ENCODE data around the gene CACNA1E.

The CACNA1E gene

DNA sequence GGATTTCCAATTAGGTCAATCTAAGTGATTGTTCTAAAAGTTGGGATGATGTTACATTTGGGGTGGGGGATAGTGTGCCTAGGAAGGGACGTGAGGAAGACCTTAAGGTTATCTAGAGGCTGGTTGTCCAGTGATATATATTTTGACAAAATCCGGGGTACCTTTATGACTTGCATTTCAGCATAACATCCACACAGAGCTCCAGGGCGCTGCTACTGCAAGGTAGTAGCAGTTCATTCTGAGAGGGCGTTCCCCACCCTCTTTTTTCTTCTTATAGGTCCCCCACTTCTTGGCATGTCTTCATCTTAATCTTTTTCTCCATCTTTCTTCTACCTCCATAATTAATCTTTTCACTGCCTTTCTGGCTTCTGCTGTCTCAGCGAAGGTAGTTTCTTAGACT is 161.9 kb downstream of the CACNA1E start:
- H3K4me3 ChIP-seq (ENCODE audit: low read depth, low read length), result no peak overlapping the region
- TF ChIP-seq, protein P1, sequence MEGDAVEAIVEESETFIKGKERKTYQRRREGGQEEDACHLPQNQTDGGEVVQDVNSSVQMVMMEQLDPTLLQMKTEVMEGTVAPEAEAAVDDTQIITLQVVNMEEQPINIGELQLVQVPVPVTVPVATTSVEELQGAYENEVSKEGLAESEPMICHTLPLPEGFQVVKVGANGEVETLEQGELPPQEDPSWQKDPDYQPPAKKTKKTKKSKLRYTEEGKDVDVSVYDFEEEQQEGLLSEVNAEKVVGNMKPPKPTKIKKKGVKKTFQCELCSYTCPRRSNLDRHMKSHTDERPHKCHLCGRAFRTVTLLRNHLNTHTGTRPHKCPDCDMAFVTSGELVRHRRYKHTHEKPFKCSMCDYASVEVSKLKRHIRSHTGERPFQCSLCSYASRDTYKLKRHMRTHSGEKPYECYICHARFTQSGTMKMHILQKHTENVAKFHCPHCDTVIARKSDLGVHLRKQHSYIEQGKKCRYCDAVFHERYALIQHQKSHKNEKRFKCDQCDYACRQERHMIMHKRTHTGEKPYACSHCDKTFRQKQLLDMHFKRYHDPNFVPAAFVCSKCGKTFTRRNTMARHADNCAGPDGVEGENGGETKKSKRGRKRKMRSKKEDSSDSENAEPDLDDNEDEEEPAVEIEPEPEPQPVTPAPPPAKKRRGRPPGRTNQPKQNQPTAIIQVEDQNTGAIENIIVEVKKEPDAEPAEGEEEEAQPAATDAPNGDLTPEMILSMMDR (IDR thresholded peaks at IDR 0.05; ENCODE audit: low read depth, low read length), result no peak

DNA sequence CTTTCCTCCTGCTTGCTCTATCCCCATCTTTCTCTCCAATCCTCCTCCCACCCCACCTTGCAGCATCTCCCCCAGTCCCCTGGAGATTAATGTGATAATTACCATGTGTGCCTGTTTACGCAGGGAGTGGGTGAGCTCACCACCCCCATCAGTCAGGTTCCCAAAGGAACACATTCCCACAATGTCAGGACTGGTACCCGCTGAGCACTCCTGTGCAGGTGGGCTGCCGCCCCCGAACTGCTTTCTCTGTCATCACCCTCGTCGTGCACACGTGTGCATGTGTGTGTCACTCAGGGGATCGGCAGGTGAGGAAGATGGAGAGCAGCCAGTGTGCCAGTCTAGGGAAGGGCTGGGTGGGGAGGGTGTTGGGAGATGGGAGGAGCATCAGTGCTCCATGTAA is 163.4 kb downstream of the CACNA1E start:
- TF ChIP-seq, protein P1 (IDR thresholded peaks at IDR 0.05; ENCODE audit: low read depth, low read length), result no peak
- no peak overlapping the region for H3K4me3 ChIP-seq (ENCODE audit: low read depth, low read length)

DNA sequence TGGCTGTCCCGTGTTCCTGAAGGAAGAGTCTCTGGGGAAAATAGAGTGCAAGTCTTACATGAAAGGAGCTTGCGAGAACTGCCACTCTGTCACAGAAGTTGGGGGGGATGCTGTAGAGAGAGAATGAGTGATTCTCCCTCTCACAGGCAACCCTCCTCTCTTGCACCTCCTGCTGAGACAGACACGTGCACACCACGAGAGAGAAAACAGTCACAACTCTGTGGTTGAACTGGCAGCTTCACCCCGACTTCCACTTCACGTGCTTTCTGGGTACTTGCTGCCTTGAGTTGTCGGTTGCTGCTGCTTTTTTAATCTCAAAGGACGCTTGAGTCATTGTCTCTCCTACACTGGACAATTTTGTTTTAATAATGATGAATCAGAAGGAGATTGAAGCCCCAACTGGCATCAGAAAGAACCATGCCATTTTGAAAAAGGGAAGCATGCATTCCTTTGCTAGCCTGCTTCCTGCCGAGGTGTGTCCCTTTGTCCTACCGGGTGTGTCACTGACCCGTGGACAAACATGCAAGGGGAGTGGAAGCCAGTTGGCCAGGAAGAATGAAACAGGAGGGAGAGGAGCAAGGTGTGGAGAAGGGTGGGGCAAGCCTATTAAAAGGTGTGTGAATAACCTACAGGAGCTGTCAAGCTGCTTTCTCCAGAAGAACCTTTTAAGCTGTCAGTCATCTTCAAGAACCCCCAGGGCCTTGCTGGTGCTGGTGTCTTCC is 164.2 kb downstream of the CACNA1E start:
- H3K4me3 ChIP-seq (ENCODE audit: low read depth, low read length), result no peak overlapping the region
- TF ChIP-seq, protein P1 (IDR thresholded peaks at IDR 0.05; ENCODE audit: low read depth, low read length), result no peak

DNA sequence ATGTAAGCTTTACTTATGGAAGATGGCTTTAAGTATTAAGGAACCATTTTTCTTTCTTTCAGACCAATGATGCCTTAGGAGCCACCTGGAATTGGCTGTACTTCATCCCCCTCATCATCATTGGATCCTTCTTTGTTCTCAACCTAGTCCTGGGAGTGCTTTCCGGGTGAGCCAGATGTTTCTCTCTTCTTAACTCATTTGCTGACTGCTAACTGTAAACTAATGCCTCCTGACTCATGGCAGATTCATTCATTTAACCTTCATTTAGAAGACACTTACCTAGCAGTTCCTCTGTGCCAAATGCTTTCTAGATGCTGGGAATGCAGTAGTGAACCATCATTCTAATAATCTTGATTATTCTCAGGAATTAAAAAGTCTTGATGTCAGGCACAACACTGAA is 168.0 kb downstream of the CACNA1E start:
- TF ChIP-seq, protein P1 (IDR thresholded peaks at IDR 0.05; ENCODE audit: low read depth, low read length), result no peak
- H3K4me3 ChIP-seq (ENCODE audit: low read depth, low read length), result no peak overlapping the region

DNA sequence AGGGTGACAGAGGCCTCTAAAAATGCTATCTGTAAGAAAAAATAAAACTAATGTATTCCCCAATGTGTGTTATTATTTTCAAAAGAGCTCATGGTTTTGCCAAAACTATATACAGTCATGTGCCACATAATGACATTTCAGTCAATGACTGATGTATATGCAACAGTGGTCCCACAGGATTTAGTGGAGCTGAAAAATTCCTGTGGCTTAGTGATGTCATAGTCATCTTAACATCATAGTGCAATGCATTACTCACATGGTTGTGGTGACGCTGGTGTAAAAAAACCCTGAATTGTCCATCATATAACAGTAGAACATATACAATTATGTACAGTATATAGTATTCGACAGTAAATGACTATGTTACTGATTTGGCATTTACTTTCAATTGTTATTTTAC is 172.4 kb downstream of the CACNA1E start:
- H3K4me3 ChIP-seq (ENCODE audit: low read depth, low read length), result no peak overlapping the region
- TF ChIP-seq, protein P1 (IDR thresholded peaks at IDR 0.05; ENCODE audit: low read depth, low read length), result no peak

DNA sequence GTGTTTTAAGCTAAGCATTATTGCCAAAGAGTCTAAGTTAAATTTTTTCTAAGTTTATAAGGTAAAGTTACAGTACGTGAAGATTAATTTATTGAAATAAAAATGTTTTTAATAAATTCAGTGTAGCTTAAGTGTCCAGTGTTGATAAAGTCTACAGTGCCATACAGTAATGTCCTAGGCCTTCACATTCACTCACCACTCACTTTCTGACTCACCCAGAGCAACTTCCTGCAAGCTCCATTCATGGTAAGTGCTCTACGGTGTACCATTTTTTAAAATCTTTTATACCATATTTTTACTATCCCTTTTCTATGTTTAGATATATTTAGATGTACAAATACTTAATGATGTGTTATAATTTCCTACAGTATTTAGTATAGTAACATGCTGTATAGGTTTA is 173.2 kb downstream of the CACNA1E start:
- TF ChIP-seq, protein P1 (IDR thresholded peaks at IDR 0.05; ENCODE audit: low read depth, low read length), result no peak
- no peak overlapping the region for H3K4me3 ChIP-seq (ENCODE audit: low read depth, low read length)

DNA sequence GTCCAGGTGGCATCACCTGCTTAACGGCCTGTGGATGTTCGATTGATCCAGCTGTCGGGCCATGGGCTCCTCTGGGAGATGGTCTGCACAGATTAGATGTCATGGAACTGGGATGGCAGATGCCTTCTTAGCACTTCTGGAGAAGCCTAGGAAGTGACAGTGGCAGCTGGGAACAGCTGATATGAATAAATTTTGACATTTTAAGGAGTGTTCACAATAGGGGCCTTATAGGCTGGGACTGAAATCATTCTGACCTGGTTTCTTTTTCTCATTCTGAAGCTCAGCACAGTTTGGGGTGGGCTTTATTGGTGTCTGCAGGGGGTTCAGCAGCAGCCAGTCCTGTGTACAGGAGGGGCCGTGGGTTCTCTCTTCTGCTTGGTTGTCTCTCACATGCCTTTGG is 175.3 kb downstream of the CACNA1E start:
- H3K4me3 ChIP-seq (ENCODE audit: low read depth, low read length), result no peak overlapping the region
- TF ChIP-seq, protein P1 (IDR thresholded peaks at IDR 0.05; ENCODE audit: low read depth, low read length), result no peak

All from WI38 (cell line).